SU-DHL-6 (cell line): ENCODE data around the gene MYBPC3.

ENCODE experiments used
- EZH2phosphoT487 ChIP-seq: fragments of 200-600 bp; sonication (generic), shearing (Covaris generic); conservative IDR thresholded peaks from 2 replicates; pipeline ENCODE4 v1.6.1; 2018; ENCODE audit warnings: mild to moderate bottlenecking, antibody characterized with exemption, low read length, moderate library complexity, mixed read lengths
- TF ChIP-seq, protein P1 (sequence below): fragments of 200-600 bp; sonication (generic); IDR thresholded peaks from one replicate; pipeline ENCODE4 v1.5.1; 2017; ENCODE audit warnings: antibody characterized with exemption, mild to moderate bottlenecking, low read length, moderate library complexity; ENCODE audit not compliant: insufficient read depth, poor library complexity, severe bottlenecking

DNA sequence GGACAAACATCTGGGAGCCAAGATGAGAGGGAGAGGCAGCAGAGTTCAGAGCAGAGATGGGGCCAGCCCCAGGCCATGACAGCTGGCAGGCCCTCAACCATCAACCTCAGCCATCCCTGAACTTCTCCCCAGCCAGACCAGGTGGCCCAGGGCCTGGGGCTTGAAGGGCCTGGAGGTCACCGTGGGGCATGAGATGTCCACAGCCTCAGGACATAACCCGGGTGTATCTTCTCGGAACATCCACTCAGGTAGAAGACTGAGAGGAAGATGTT is 43.5 kb upstream of the MYBPC3 start:
- TF ChIP-seq, protein P1, sequence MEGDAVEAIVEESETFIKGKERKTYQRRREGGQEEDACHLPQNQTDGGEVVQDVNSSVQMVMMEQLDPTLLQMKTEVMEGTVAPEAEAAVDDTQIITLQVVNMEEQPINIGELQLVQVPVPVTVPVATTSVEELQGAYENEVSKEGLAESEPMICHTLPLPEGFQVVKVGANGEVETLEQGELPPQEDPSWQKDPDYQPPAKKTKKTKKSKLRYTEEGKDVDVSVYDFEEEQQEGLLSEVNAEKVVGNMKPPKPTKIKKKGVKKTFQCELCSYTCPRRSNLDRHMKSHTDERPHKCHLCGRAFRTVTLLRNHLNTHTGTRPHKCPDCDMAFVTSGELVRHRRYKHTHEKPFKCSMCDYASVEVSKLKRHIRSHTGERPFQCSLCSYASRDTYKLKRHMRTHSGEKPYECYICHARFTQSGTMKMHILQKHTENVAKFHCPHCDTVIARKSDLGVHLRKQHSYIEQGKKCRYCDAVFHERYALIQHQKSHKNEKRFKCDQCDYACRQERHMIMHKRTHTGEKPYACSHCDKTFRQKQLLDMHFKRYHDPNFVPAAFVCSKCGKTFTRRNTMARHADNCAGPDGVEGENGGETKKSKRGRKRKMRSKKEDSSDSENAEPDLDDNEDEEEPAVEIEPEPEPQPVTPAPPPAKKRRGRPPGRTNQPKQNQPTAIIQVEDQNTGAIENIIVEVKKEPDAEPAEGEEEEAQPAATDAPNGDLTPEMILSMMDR, result no peak
- no peak for TF ChIP-seq EZH2phosphoT487
